ENCODE data around the gene NPAS3.

DNA sequence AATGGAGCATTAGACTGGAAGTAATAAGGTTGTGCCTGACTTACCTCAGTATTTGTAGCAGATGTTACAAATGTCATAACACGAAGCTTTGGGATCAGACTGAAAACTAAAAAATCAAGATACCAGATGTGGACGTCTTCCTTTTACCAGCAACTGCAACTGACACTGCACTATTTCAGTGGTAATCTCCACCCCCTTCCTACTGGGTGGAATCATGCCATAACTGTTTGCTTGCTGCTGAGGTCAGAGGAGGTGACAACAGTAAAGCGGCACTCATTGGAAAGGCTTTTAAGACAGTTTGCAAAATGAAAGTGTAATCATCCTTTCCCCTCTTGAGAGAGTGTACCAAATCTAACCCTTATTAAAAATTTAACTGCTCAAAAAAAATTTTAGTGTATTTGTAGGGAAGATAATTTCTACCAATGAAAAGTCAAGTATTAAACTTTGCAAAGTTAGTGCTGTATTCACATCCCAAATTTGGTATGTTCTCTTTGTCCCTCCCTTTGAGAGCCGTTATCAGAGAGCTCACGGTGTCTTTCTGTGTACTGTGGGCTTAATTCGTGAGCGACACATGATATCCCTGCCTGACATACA, 420.7 kb downstream of the NPAS3 start:
- no peak for TF ChIP-seq GATA2 (IDR thresholded peaks at IDR 0.05; ENCODE audit: low read depth, low read length)
- no peak for TF ChIP-seq GATA3 (IDR thresholded peaks at IDR 0.05; ENCODE audit: low read depth, low read length)
